Caco-2 (cell line): ENCODE data around the gene TNNI3K. TPM values are rescaled to one million over a fixed set of nuclear protein-coding genes. Genes with fewer than 3 reads are reported as not detected.
"Not testable (repeated sequence)": the region's sequence is repeated elsewhere in the genome, so short reads cannot be mapped to it uniquely, and the experiment has no call there.

Experiments
- BruUV-seq: library from RNA; stranded (reverse); fragments of 400-500 nt; replicated peaks from 2 replicates; lab custom pipeline; 2021; lab: Mats Ljungman, UMichigan
- CTCF ChIA-PET: fragments of 300-600 bp; sonication (Branson Sonifier 250); formaldehyde crosslinking; loops from one replicate; lab custom pipeline; 2022; ENCODE audit warnings: antibody characterized with exemption; lab: Charles Lee
- POLR2A ChIA-PET: fragments of 300-600 bp; sonication (Branson Sonifier 250); formaldehyde crosslinking; loops from one replicate; lab custom pipeline; 2022; ENCODE audit warnings: antibody characterized with exemption; lab: Charles Lee
- DNase-seq, 2 experiments: peaks; one replicate each; pipeline versions ENCODE4 v3.0.0 to v3.0.0-alpha.2; 2020 to 2022
- H3K27me3 ChIP-seq: replicated peaks from 2 replicates; pipeline ENCODE4 v1.6.0; 2011; ENCODE audit warnings: low read length; ENCODE audit not compliant: control insufficient read depth, insufficient read depth
- H3K36me3 ChIP-seq: 2 replicates; pipeline ENCODE4 v1.5.1; 2011; ENCODE audit warnings: low read length; ENCODE audit not compliant: control insufficient read depth, insufficient read depth
- H3K4me1 ChIP-seq: fragments of 250-450 bp; sonication (Bioruptor Pico); 2 replicates; pipeline ENCODE4 v1.5.1; 2020; ENCODE audit warnings: mild to moderate bottlenecking
- H3K4me3 ChIP-seq: 2 replicates; pipeline ENCODE4 v1.5.1; 2011; ENCODE audit warnings: low read depth, mild to moderate bottlenecking, control low read depth, low read length
- H3K9me3 ChIP-seq: fragments of 250-450 bp; sonication (Bioruptor Pico); 2 replicates; pipeline ENCODE4 v1.5.1; 2020; ENCODE audit warnings: mild to moderate bottlenecking, moderate library complexity
- H3K27ac Mint-ChIP-seq: one replicate; pipeline ENCODE4 v1.8.0; 2022; ENCODE audit warnings: mixed read lengths; ENCODE audit not compliant: unreplicated experiment
- H3K27me3 Mint-ChIP-seq: one replicate; pipeline ENCODE4 v1.8.0; 2022; ENCODE audit warnings: mixed read lengths; ENCODE audit not compliant: insufficient read depth, unreplicated experiment
- H3K36me3 Mint-ChIP-seq: one replicate; pipeline ENCODE4 v1.8.0; 2022; ENCODE audit warnings: mild to moderate bottlenecking, mixed read lengths; ENCODE audit not compliant: insufficient read depth, unreplicated experiment
- H3K4me1 Mint-ChIP-seq: one replicate; pipeline ENCODE4 v1.8.0; 2022; ENCODE audit warnings: low read depth, mixed read lengths; ENCODE audit not compliant: unreplicated experiment
- H3K4me3 Mint-ChIP-seq: one replicate; pipeline ENCODE4 v1.8.0; 2022; ENCODE audit warnings: mild to moderate bottlenecking, moderate library complexity, mixed read lengths; ENCODE audit not compliant: unreplicated experiment
- H3K9me3 Mint-ChIP-seq: one replicate; pipeline ENCODE4 v1.8.0; 2022; ENCODE audit warnings: mixed read lengths; ENCODE audit not compliant: unreplicated experiment
- intact Hi-C: fragments of 100-400 bp; cut with micrococcal nuclease; formaldehyde crosslinking; loops from one replicate; pipeline ENCODE4 v1.10.0; 2022; ENCODE audit not compliant: unreplicated experiment
- total RNA-seq: library from RNA; stranded (reverse); gene quantifications from 2 replicates; pipeline ENCODE4 v1.2.3, GENCODE V29; 2022
- TF ChIP-seq, protein P1 (sequence below), 2 experiments: fragments of 200-600 bp in 1 of 2; IDR thresholded peaks; 1 replicate in 1 of 2; 2 replicates in 1 of 2; pipeline versions ENCODE4 v1.5.1 to v1.8.0; 2011 to 2022; ENCODE audit warnings: antibody characterized with exemption in 1 of 2, control low read depth in 1 of 2, inconsistent platforms in 1 of 2, low read depth in 1 of 2, low read length in 1 of 2, mild to moderate bottlenecking in 1 of 2, moderate library complexity in 1 of 2; ENCODE audit not compliant: insufficient read depth in 1 of 2, severe bottlenecking in 1 of 2, unreplicated experiment in 1 of 2

Gene TNNI3K
- total RNA-seq, 1 experiment from 2014 or later, result not detected

DNA sequence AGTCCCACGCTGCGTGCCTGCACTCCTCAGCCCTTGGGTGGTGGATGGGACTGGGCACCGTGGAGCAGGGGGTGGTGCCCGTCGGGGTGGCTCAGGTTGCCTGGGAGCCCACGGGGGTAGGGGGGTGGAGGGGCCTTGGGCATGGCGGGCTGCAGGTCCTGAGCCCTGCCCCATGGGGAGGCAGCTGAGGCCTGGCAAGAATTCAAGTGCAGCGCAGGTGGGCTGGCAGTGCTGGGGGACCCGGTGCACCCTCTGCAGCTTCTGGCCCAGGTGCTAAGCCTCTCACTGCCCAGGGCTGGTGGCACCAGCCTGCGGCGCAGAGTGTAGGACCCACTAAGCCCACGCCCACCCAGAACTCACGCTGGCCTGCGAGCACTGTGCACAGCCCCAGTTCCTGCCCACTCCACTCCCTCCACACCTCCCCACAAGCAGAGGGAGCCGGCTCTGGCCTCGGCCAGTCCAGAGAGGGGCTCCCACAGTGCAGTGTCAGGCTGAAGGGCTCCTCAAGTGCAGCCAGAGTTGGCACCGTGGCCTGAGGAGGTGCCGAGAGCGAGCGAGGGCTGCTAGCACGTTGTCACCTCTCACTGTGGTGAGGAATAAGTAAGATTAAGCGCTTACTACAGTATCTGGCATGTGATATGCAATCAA, 12.8 kb downstream of the TNNI3K start:
- H3K9me3 ChIP-seq, result no peaks in the 10 kb centered on the region
- no peaks in the 10 kb centered on the region for H3K4me1 ChIP-seq
- H3K9me3 Mint-ChIP-seq, result no peaks in the 10 kb centered on the region
- DNase-seq, result no peak
- TF ChIP-seq, protein P1, sequence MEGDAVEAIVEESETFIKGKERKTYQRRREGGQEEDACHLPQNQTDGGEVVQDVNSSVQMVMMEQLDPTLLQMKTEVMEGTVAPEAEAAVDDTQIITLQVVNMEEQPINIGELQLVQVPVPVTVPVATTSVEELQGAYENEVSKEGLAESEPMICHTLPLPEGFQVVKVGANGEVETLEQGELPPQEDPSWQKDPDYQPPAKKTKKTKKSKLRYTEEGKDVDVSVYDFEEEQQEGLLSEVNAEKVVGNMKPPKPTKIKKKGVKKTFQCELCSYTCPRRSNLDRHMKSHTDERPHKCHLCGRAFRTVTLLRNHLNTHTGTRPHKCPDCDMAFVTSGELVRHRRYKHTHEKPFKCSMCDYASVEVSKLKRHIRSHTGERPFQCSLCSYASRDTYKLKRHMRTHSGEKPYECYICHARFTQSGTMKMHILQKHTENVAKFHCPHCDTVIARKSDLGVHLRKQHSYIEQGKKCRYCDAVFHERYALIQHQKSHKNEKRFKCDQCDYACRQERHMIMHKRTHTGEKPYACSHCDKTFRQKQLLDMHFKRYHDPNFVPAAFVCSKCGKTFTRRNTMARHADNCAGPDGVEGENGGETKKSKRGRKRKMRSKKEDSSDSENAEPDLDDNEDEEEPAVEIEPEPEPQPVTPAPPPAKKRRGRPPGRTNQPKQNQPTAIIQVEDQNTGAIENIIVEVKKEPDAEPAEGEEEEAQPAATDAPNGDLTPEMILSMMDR (IDR thresholded peaks at IDR 0.05; ENCODE audit: insufficient read depth in 1 of 2, low read depth in 1 of 2, low read length in 1 of 2, severe bottlenecking in 1 of 2, unreplicated experiment in 1 of 2), result no peak
- no peaks in the 10 kb centered on the region for H3K4me1 Mint-ChIP-seq
- no peaks in the 10 kb centered on the region for H3K27me3 Mint-ChIP-seq
- ChIA-PET POLR2A (no interaction called here), CTCF (no interaction called here)
- H3K36me3 ChIP-seq, result no peaks in the 10 kb centered on the region
- H3K27ac Mint-ChIP-seq, result no peak overlapping the region
- intact Hi-C loops, result no loop called here
- no TSS peak for BruUV-seq
- no peak overlapping the region for H3K4me3 Mint-ChIP-seq
- H3K4me3 ChIP-seq, result no peak overlapping the region
- no peaks in the 10 kb centered on the region for H3K36me3 Mint-ChIP-seq
- no peaks in the 10 kb centered on the region for H3K27me3 ChIP-seq

DNA sequence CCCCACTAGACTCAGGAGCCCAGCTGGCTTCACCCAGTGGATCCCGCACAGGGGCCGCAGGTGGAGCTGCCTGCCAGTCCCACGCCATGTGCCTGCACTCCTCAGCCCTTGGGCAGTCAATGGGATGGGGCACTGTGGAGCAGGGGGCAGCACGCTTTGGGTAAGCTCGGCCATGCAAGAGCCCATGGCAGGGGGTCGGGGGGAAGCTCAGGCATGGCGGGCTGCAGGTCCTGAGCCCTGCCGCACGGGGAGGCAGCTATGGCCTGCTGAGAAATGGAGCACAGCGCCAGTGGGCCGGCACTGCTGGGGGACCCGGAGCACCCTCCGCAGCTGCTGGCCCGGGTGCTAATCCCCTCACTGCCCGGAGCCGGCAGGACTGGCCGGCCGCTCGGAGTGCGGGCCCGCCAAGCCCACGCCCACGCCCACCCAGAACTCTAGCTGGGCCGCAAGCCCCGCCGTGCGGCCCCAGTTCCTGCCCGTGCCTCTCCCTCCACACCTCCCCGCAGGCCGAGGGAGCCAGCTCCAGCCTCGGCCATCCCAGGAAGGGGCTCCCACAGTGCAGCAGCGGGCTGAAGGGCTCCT, 18.1 kb downstream of the TNNI3K start:
- H3K27ac Mint-ChIP-seq, H3K4me3 ChIP-seq, POLR2A ChIA-PET, H3K27me3 Mint-ChIP-seq, H3K36me3 Mint-ChIP-seq, BruUV-seq, H3K27me3 ChIP-seq, DNase-seq, H3K9me3 Mint-ChIP-seq, intact Hi-C loops, CTCF ChIA-PET, H3K9me3 ChIP-seq, H3K4me3 Mint-ChIP-seq, H3K4me1 ChIP-seq, H3K4me1 Mint-ChIP-seq, H3K36me3 ChIP-seq: not testable (repeated sequence)

DNA sequence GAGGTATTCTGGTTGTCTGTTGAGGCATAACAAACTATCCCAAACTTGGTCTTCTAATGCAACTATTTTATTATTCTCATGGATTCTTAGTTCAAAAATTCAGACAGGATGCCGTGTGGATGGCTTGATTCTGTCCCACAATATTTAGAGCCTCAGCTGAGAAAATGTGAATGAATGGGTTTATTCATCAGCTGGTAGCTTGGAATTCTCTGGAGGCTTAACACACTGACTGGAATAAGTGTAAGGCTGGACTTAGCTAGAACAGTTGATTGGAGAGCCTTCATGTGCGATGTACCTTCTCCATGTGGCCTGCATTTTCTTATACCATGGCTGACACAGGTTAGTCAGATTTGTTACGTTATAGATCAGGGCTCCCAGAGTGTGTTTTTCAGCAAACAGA, 30.8 kb downstream of the TNNI3K start:
- no peaks in the 10 kb centered on the region for H3K4me1 Mint-ChIP-seq
- Histone ChIP-seq H3K36me3 (no peaks in the 10 kb centered on the region), H3K27me3 (no peaks in the 10 kb centered on the region), H3K9me3 (no peaks in the 10 kb centered on the region), H3K4me1 (no peaks in the 10 kb centered on the region), H3K4me3 (no peak overlapping the region)
- POLR2A ChIA-PET, result no interaction called here
- DNase-seq, result no peak
- H3K27ac Mint-ChIP-seq, result no peak overlapping the region
- TF ChIP-seq, protein P1 (IDR thresholded peaks at IDR 0.05; ENCODE audit: insufficient read depth in 1 of 2, low read depth in 1 of 2, low read length in 1 of 2, severe bottlenecking in 1 of 2, unreplicated experiment in 1 of 2), result no peak
- intact Hi-C loops, result no loop called here
- H3K4me3 Mint-ChIP-seq, result no peak overlapping the region
- no TSS peak for BruUV-seq
- H3K36me3 Mint-ChIP-seq, result no peaks in the 10 kb centered on the region
- H3K27me3 Mint-ChIP-seq, result no peaks in the 10 kb centered on the region
- CTCF ChIA-PET, result no interaction called here
- no peaks in the 10 kb centered on the region for H3K9me3 Mint-ChIP-seq
